ENCODE data around the gene SLC20A1. TPM values are rescaled to one million over a fixed set of nuclear protein-coding genes. Genes with fewer than 3 reads are reported as not detected.

SLC20A1 gene
- total RNA-seq, 4 donors from 2014 or later = 9.4 to 173 (median 148) TPM

- H3K27ac ChIP-seq = no peak overlapping the region
- peak in 3 of 5 experiments; percentile 5 to 21 (median 9) for TF ChIP-seq CTCF (IDR thresholded peaks at IDR 0.05)
- TF ChIP-seq POLR2A (IDR thresholded peaks at IDR 0.05) = no peak
- TF ChIP-seq POLR2AphosphoS5 (IDR thresholded peaks at IDR 0.05) = no peak
- no peaks in the 10 kb centered on the region for H3K9me3 ChIP-seq
- in situ Hi-C loops (cut with MboI; ENCODE audit: low pct_ligation_motif_present in 1 of 4, low pct_unique_long_range_greater_than_20kb in 1 of 4, low sequenced_read_pairs in 3 of 4) = no loop called here
- intact Hi-C loops (cut with DNase I; ENCODE audit: low total_unique reads) = no loop called here
- no peaks in the 10 kb centered on the region for H3K36me3 ChIP-seq
- H3K4me3 ChIP-seq = no peak overlapping the region
- no peaks in the 10 kb centered on the region for H3K27me3 ChIP-seq
- DNase-seq = no peak
- WGBS, 2 donors (ENCODE audit: low coverage in 1 of 2) = 76 to 100% methylated on average over 2 to 4 of the region's 4 CpGs
- H3K4me1 ChIP-seq = peaks cover 0 to 15% (median 4%) of the 10 kb centered on the region in 4 donors
Measured at GRCh38 chr2:112685271-112685884, 39.6 kb downstream of the SLC20A1 start.

GRCh38 chr2:112686348-112687217, 40.8 kb downstream of the SLC20A1 start:
- in situ Hi-C loops (cut with MboI; ENCODE audit: low pct_ligation_motif_present in 1 of 4, low pct_unique_long_range_greater_than_20kb in 1 of 4, low sequenced_read_pairs in 3 of 4) (no loop called here), intact Hi-C loops (cut with DNase I; ENCODE audit: low total_unique reads) (no loop called here)
- no peak overlapping the region for H3K4me3 ChIP-seq
- H3K36me3 ChIP-seq = no peaks in the 10 kb centered on the region
- WGBS, 2 donors (ENCODE audit: low coverage in 1 of 2) = 89 to 90% methylated on average over 2 to 15 of the region's 15 CpGs
- H3K9me3 ChIP-seq = no peaks in the 10 kb centered on the region
- H3K4me1 ChIP-seq = peaks cover 0 to 24% (median 4%) of the 10 kb centered on the region in 4 donors
- H3K27ac ChIP-seq = no peak overlapping the region
- TF ChIP-seq EP300 (IDR thresholded peaks at IDR 0.05; ENCODE audit: low read depth) = no peak
- TF ChIP-seq CTCF (IDR thresholded peaks at IDR 0.05) = no peak
- TF ChIP-seq POLR2A (IDR thresholded peaks at IDR 0.05) = no peak
- no peak for TF ChIP-seq POLR2AphosphoS5 (IDR thresholded peaks at IDR 0.05)
- no peaks in the 10 kb centered on the region for H3K27me3 ChIP-seq
- DNase-seq = no peak

GRCh38 chr2:112687522-112687921, 41.8 kb downstream of the SLC20A1 start:
- 88 to 93% methylated on average over 6 of the region's 6 CpGs for WGBS, 2 donors (ENCODE audit: low coverage in 1 of 2)
- no peaks in the 10 kb centered on the region for H3K36me3 ChIP-seq
- H3K9me3 ChIP-seq = no peaks in the 10 kb centered on the region
- H3K27ac ChIP-seq = peak overlapping the region in 1 of 4 donors; percentile 15
- in situ Hi-C loops (cut with MboI; ENCODE audit: low pct_ligation_motif_present in 1 of 4, low pct_unique_long_range_greater_than_20kb in 1 of 4, low sequenced_read_pairs in 3 of 4) (no loop called here), intact Hi-C loops (cut with DNase I; ENCODE audit: low total_unique reads) (no loop called here)
- H3K4me1 ChIP-seq = peaks cover 0 to 33% (median 5%) of the 10 kb centered on the region in 4 donors
- H3K27me3 ChIP-seq = no peaks in the 10 kb centered on the region
- no peak overlapping the region for H3K4me3 ChIP-seq
- TF ChIP-seq POLR2A (IDR thresholded peaks at IDR 0.05) (no peak), EP300 (IDR thresholded peaks at IDR 0.05; ENCODE audit: low read depth) (no peak), CTCF (IDR thresholded peaks at IDR 0.05) (no peak), POLR2AphosphoS5 (IDR thresholded peaks at IDR 0.05) (no peak)
- no peak for DNase-seq

GRCh38 chr2:112688086-112688880, 42.5 kb downstream of the SLC20A1 start:
- in situ Hi-C loops (cut with MboI; ENCODE audit: low pct_ligation_motif_present in 1 of 4, low pct_unique_long_range_greater_than_20kb in 1 of 4, low sequenced_read_pairs in 3 of 4) = no loop called here
- Histone ChIP-seq H3K36me3 (no peaks in the 10 kb centered on the region), H3K9me3 (no peaks in the 10 kb centered on the region), H3K4me3 (no peak overlapping the region), H3K27ac (peak overlapping the region in 3 of 4 donors; percentile 15 to 43 (median 38)), H3K27me3 (no peaks in the 10 kb centered on the region), H3K4me1 (peaks cover 0 to 40% (median 8%) of the 10 kb centered on the region in 4 donors)
- TF ChIP-seq CTCF (IDR thresholded peaks at IDR 0.05) = no peak
- TF ChIP-seq POLR2AphosphoS5 (IDR thresholded peaks at IDR 0.05) = no peak
- no peak for TF ChIP-seq EP300 (IDR thresholded peaks at IDR 0.05; ENCODE audit: low read depth)
- no peak for TF ChIP-seq POLR2A (IDR thresholded peaks at IDR 0.05)
- intact Hi-C loops (cut with DNase I; ENCODE audit: low total_unique reads) = no loop called here
- 82 to 88% methylated on average over 2 to 14 of the region's 14 CpGs for WGBS, 2 donors (ENCODE audit: low coverage in 1 of 2)
- DNase-seq = peak; percentile 47
